Bronchial epithelial cell (primary cell): ENCODE measurements around the gene LTB4R. TPM values are rescaled to one million over a fixed set of nuclear protein-coding genes. Genes with fewer than 3 reads are reported as not detected.

Experiments
- DNase-seq: peaks from one replicate; pipeline ENCODE4 v3.0.0-alpha.2; 2010; ENCODE audit warnings: low read depth
- FAIRE-seq: peaks from 2 replicates; lab custom pipeline; 2011; peaks lifted over from hg19 to GRCh38; lab: Jason Lieb, UNC
- H3K27me3 ChIP-seq: 2 replicates; pipeline ENCODE4 v1.5.1; 2011; ENCODE audit warnings: low read length; ENCODE audit not compliant: control insufficient read depth, insufficient read depth
- H3K36me3 ChIP-seq: 2 replicates; pipeline ENCODE4 v1.5.1; 2011; ENCODE audit warnings: low read length; ENCODE audit not compliant: control insufficient read depth, insufficient read depth
- H3K4me3 ChIP-seq: 2 replicates; pipeline ENCODE4 v1.5.1; 2011; ENCODE audit warnings: mild to moderate bottlenecking, low read depth, low read length, control low read depth
- CTCF ChIP-seq: IDR thresholded peaks from 2 replicates; pipeline ENCODE4 v1.5.1; 2011; ENCODE audit warnings: mild to moderate bottlenecking, moderate library complexity, low read length, control low read depth, inconsistent platforms; ENCODE audit not compliant: insufficient read depth, severe bottlenecking
- total RNA-seq: library from RNA; depleted of rRNA; stranded (reverse); fragments of >200 nt; gene quantifications from 2 replicates; pipeline ENCODE4 v1.2.1, GENCODE V29; 2014

The LTB4R gene
- total RNA-seq, 1 donor from 2014 or later: 3.7 TPM

GRCh38 chr14:24274101-24274543 lies 37.2 kb upstream of the LTB4R start:
- DNase-seq (peak; percentile 100), FAIRE-seq (peak; percentile 66)
- H3K4me3 ChIP-seq: no peak overlapping the region
- TF ChIP-seq CTCF: no peak
- peaks cover 9% of the 10 kb centered on the region for H3K36me3 ChIP-seq
- no peaks in the 10 kb centered on the region for H3K27me3 ChIP-seq

GRCh38 chr14:24277071-24277470 lies 34.2 kb upstream of the LTB4R start:
- no peaks in the 10 kb centered on the region for H3K27me3 ChIP-seq
- no peak for FAIRE-seq

GRCh38 chr14:24277606-24278321 lies 33.5 kb upstream of the LTB4R start:
- DNase-seq (no peak), FAIRE-seq (no peak)
- TF ChIP-seq CTCF: no peak
- Histone ChIP-seq H3K4me3 (no peak overlapping the region), H3K36me3 (no peaks in the 10 kb centered on the region), H3K27me3 (no peaks in the 10 kb centered on the region)

More at GRCh38 chr14:24277071-24277470, 34.2 kb upstream of the LTB4R start:
- Histone ChIP-seq H3K4me3 (no peak overlapping the region), H3K36me3 (no peaks in the 10 kb centered on the region)
- no peak for TF ChIP-seq CTCF
- DNase-seq: no peak

- Histone ChIP-seq H3K27me3 (no peaks in the 10 kb centered on the region), H3K36me3 (no peaks in the 10 kb centered on the region), H3K4me3 (no peak overlapping the region)
- DNase-seq: no peak
- FAIRE-seq: no peak
- no peak for TF ChIP-seq CTCF
These were observed 32.9 kb upstream of the LTB4R start for GRCh38 chr14:24278424-24278823.

GRCh38 chr14:24279301-24280186 lies 31.8 kb upstream of the LTB4R start:
- FAIRE-seq: no peak
- TF ChIP-seq CTCF: peak; percentile 48
- no peak overlapping the region for H3K4me3 ChIP-seq
- peak; percentile 62 for DNase-seq
- H3K36me3 ChIP-seq: no peaks in the 10 kb centered on the region
- no peaks in the 10 kb centered on the region for H3K27me3 ChIP-seq
